A673 (cell line): Measurements from ENCODE around the gene YEATS4. TPM values are rescaled to one million over a fixed set of nuclear protein-coding genes. Genes with fewer than 3 reads are reported as not detected.

ENCODE experiments used
- BruUV-seq: library from RNA; stranded (reverse); fragments of 400-500 nt; replicated peaks from 2 replicates; lab custom pipeline; 2021; lab: Mats Ljungman, UMichigan
- CTCF ChIA-PET: fragments of 300-600 bp; sonication (Branson Sonifier 250); formaldehyde crosslinking; loops from one replicate; lab custom pipeline; 2022; ENCODE audit warnings: antibody characterized with exemption; lab: Charles Lee
- POLR2A ChIA-PET: fragments of 300-600 bp; sonication (Branson Sonifier 250); formaldehyde crosslinking; loops from one replicate; lab custom pipeline; 2022; ENCODE audit warnings: antibody characterized with exemption; ENCODE audit not compliant: low non-redundant PET; lab: Charles Lee
- DNase-seq: peaks from one replicate; pipeline ENCODE4 v3.0.0-alpha.2; 2015; ENCODE audit warnings: low spot score
- H3K27ac ChIP-seq: fragments of 200-600 bp; sonication (generic); 2 replicates; pipeline ENCODE4 v1.5.1; 2016; ENCODE audit warnings: mixed run types, low read depth, mild to moderate bottlenecking, mixed read lengths, antibody characterized with exemption, low read length; ENCODE audit not compliant: poor library complexity, severe bottlenecking
- H3K27me3 ChIP-seq: fragments of 200-600 bp; sonication (generic); replicated peaks from 2 replicates; pipeline ENCODE4 v1.6.1; 2017; ENCODE audit warnings: mixed run types, low read depth, mild to moderate bottlenecking, mixed read lengths, antibody characterized with exemption, low read length; ENCODE audit not compliant: insufficient read depth, poor library complexity
- H3K36me3 ChIP-seq: fragments of 200-600 bp; sonication (generic); 2 replicates; pipeline ENCODE4 v1.6.1; 2016; ENCODE audit warnings: mixed run types, mild to moderate bottlenecking, mixed read lengths, antibody characterized with exemption, low read length; ENCODE audit not compliant: insufficient read depth, poor library complexity, severe bottlenecking
- H3K4me1 ChIP-seq: fragments of 200-600 bp; sonication (generic); 2 replicates; pipeline ENCODE4 v1.6.1; 2017; ENCODE audit warnings: mixed run types, mild to moderate bottlenecking, mixed read lengths, antibody characterized with exemption, low read length; ENCODE audit not compliant: insufficient read depth, poor library complexity, severe bottlenecking
- H3K4me3 ChIP-seq: fragments of 200-600 bp; sonication (generic); 2 replicates; pipeline ENCODE4 v1.5.1; 2016; ENCODE audit warnings: low read depth, mixed run types, mild to moderate bottlenecking, mixed read lengths, low read length; ENCODE audit not compliant: poor library complexity, severe bottlenecking
- H3K9me3 ChIP-seq: fragments of 200-600 bp; sonication (generic); 2 replicates; pipeline ENCODE4 v1.6.1; 2016; ENCODE audit warnings: mixed run types, low read depth, mild to moderate bottlenecking, mixed read lengths, antibody characterized with exemption, low read length; ENCODE audit not compliant: poor library complexity, severe bottlenecking
- CTCF ChIP-seq: fragments of 300-800, 200-600 bp; sonication (generic); conservative IDR thresholded peaks from 2 replicates; pipeline ENCODE4 v1.5.1; 2017; ENCODE audit warnings: low read depth, mild to moderate bottlenecking, antibody characterized with exemption, low read length, moderate library complexity, mixed read lengths
- EZH2 ChIP-seq: fragments of 200-600 bp; sonication (generic); IDR thresholded peaks from 2 replicates; pipeline ENCODE4 v1.6.1; 2017; ENCODE audit warnings: borderline replicate concordance, low read depth, mild to moderate bottlenecking, mixed read lengths, antibody characterized with exemption, low read length; ENCODE audit not compliant: poor library complexity, severe bottlenecking
- intact Hi-C: fragments of 100-400 bp; cut with micrococcal nuclease; formaldehyde crosslinking; loops from one replicate; pipeline ENCODE4 v1.10.0; 2022; ENCODE audit not compliant: unreplicated experiment
- total RNA-seq: library from RNA; stranded (reverse); gene quantifications from 2 replicates; pipeline ENCODE4 v1.2.3, GENCODE V29; 2021

YEATS4 gene
- total RNA-seq, 1 experiment from 2014 or later, result 43.7 TPM

DNA sequence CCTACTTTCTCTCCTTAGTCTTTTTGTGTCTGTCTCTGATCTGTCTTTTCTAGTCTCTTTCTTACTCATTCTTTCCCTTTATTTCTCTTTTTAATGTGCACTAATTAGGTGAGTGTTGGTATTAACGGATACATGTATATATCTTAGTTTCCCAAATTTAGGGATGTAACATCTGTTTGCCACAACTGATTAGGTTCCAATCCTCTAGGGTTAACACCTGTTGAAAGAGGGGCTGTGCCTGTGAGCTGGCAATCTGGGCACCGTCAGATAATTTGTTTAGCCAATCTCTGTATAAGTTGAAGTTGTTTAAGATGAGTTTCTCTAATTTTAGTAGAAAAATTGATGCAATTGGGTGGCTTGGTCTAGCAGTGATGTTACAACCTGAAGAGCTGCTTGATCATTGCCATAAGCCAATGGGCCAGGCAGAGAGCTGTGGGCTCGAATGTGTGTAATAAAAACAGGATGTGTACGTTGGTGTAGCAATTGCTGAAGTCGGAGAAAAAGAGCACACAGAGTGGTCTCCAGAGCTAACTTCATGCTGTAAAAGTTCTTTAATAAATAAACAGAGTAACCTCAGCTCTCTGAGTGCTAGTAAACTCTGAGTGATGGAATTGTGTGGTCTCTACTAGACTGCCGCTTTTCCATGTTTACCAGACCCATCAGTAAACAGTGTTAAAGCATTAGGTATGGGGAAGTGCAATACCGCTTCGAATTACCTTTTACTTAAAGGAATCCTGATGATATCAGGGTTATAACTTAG, 29.7 kb upstream of the YEATS4 start:
- Histone ChIP-seq H3K36me3 (no peaks in the 10 kb centered on the region), H3K9me3 (no peaks in the 10 kb centered on the region), H3K4me1 (peaks cover 3% of the 10 kb centered on the region), H3K27me3 (peaks cover 17% of the 10 kb centered on the region), H3K27ac (no peak overlapping the region), H3K4me3 (no peak overlapping the region)
- intact Hi-C loops, result no loop called here
- POLR2A ChIA-PET, result no interaction called here
- no TSS peak for BruUV-seq
- TF ChIP-seq CTCF, result no peak
- no peak for TF ChIP-seq EZH2
- no peak for DNase-seq
- CTCF ChIA-PET, result no interaction called here

DNA sequence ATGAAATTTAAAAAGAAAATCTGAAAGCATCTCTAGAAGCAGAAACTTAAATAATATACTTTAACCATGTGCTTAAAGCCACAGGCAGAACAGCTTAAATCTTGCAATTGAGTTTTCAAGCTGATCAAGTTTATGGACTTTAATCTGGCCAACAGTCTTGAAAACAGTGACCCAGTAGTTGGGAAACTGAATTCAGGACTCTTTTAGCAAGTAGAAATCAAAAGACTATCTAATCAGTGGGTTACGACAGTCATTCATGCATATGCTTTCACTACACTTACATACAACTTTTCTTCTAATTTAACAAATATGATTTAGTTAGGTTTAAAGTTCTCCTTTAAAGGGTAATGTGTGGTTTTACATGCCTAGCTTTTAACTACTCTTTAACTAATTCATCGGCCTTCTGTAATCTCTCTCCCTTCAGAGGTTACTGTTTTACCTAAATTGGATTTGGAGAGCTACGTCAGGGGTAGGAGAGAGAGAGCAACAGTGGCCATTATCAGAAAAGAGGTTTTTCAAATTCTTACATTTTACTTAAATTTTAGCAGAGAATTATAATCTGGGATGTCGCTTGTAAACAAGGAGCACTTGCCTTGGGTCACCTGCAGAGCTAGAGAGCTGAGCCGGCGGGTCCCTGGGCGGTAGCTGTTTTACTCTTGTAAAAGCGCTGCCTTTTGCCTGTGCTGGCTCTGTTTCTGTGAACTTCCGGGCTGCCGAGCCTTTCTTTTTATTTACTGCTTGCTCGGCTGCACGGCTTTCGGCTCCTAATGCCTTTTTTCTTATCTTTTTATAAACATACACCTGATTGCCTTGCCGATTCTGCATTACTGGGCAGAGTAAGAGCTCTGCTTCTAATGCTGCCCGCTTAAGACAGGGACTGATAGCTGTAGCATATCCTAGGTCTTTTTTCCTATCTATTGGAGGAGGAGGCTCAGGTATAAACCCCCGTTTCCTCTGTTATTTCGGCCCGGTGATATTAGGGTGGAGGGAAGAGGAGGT, 28.8 kb upstream of the YEATS4 start:
- peak overlapping the region; percentile 25 for H3K4me3 ChIP-seq
- H3K27me3 ChIP-seq, result peaks cover 17% of the 10 kb centered on the region
- no peak overlapping the region for H3K27ac ChIP-seq
- TF ChIP-seq EZH2 (no peak), CTCF (no peak)
- POLR2A ChIA-PET, result no interaction called here
- intact Hi-C loops, result no loop called here
- no peaks in the 10 kb centered on the region for H3K36me3 ChIP-seq
- DNase-seq, result no peak
- H3K9me3 ChIP-seq, result no peaks in the 10 kb centered on the region
- no TSS peak for BruUV-seq
- CTCF ChIA-PET, result no interaction called here
- peaks cover 3% of the 10 kb centered on the region for H3K4me1 ChIP-seq

GRCh38 chr12:69331519-69331908, 28.0 kb upstream of the YEATS4 start:
- ChIA-PET CTCF (no interaction called here), POLR2A (no interaction called here)
- no peaks in the 10 kb centered on the region for H3K9me3 ChIP-seq
- H3K36me3 ChIP-seq, result no peaks in the 10 kb centered on the region
- H3K4me3 ChIP-seq, result peak overlapping the region; percentile 25
- DNase-seq, result no peak
- H3K27ac ChIP-seq, result no peak overlapping the region
- H3K27me3 ChIP-seq, result peaks cover 17% of the 10 kb centered on the region
- peaks cover 3% of the 10 kb centered on the region for H3K4me1 ChIP-seq
- TF ChIP-seq EZH2 (no peak), CTCF (no peak)
- intact Hi-C loops, result no loop called here
- BruUV-seq, result no TSS peak
